Thymus (tissue), 11 donors: Measurements from ENCODE around the gene SIPA1L3. TPM values are rescaled to one million over a fixed set of nuclear protein-coding genes. Genes with fewer than 3 reads are reported as not detected.

Experiments
- DNase-seq, 9 donors: peaks; one replicate each; pipeline ENCODE4 v3.0.0-alpha.2; 2013; ENCODE audit warnings: low spot score in 9 of 9, low read depth in 6 of 9, missing footprints in 1 of 9
- H3K27ac ChIP-seq, 2 donors: one replicate each; pipeline ENCODE4 v1.5.1; 2013; ENCODE audit warnings: control low read depth in 1 of 2, low read depth in 1 of 2, low read length in 1 of 2, mild to moderate bottlenecking in 1 of 2, moderate library complexity in 1 of 2
- H3K27me3 ChIP-seq, 2 donors: one replicate each; pipeline ENCODE4 v1.5.1; 2013; ENCODE audit warnings: low read length in 1 of 2; ENCODE audit not compliant: control insufficient read depth in 2 of 2, insufficient read depth in 1 of 2
- H3K36me3 ChIP-seq, 2 donors: one replicate each; pipeline ENCODE4 v1.5.1; 2013; ENCODE audit warnings: low read length in 1 of 2, mild to moderate bottlenecking in 1 of 2, moderate library complexity in 1 of 2; ENCODE audit not compliant: control insufficient read depth in 2 of 2, insufficient read depth in 2 of 2
- H3K4me1 ChIP-seq, 2 donors: one replicate each; pipeline ENCODE4 v1.5.1; 2013; ENCODE audit warnings: low read length in 2 of 2; ENCODE audit not compliant: control insufficient read depth in 2 of 2, insufficient read depth in 2 of 2
- H3K4me3 ChIP-seq, 2 donors: one replicate each; pipeline ENCODE4 v1.5.1; 2013; ENCODE audit warnings: low read length in 2 of 2, control low read depth in 1 of 2, mild to moderate bottlenecking in 1 of 2
- H3K9me3 ChIP-seq, 2 donors: one replicate each; pipeline ENCODE4 v1.5.1; 2013; ENCODE audit warnings: low read length in 1 of 2, mild to moderate bottlenecking in 1 of 2; ENCODE audit not compliant: control insufficient read depth in 2 of 2, insufficient read depth in 1 of 2
- WGBS: extraction: QIAGEN DNeasy Blood & Tissue Kit; methylation state at CpG from one replicate; pipeline ENCODE4 v1.1.7; 2013; 5-methylcytosine and 5-hydroxymethylcytosine counted together
- polyA plus RNA-seq: library from polyadenylated mRNA; stranded (reverse); fragments of 200-250 nt; gene quantifications from one replicate; pipeline ENCODE4 v1.2.3, GENCODE V29; 2013
- total RNA-seq: library from RNA; stranded (reverse); fragments of 120-200 nt; gene quantifications from one replicate; pipeline ENCODE4 v1.2.4, GENCODE V29; 2013
- donor health status: healthy.

The SIPA1L3 gene
- total and polyA plus RNA-seq, 2 donors: 5.0 to 6.0 TPM

- no peak overlapping the region for H3K4me3 ChIP-seq
- peaks cover 3 to 5% of the 10 kb centered on the region in 2 donors for H3K4me1 ChIP-seq
- WGBS: 35% methylated on average over 7 of the region's 7 CpGs
- H3K9me3 ChIP-seq: no peaks in the 10 kb centered on the region
- H3K36me3 ChIP-seq: no peaks in the 10 kb centered on the region
- peaks cover 17 to 38% of the 10 kb centered on the region in 2 donors for H3K27me3 ChIP-seq
- DNase-seq: peak in 2 of 9 donors; percentile 65 to 68
- no peak overlapping the region for H3K27ac ChIP-seq
Observed at GRCh38 chr19:38233740-38234251, 326.8 kb downstream of the SIPA1L3 start.

- Histone ChIP-seq H3K27ac (no peak overlapping the region), H3K4me1 (no peaks in the 10 kb centered on the region), H3K9me3 (no peaks in the 10 kb centered on the region), H3K4me3 (no peak overlapping the region), H3K27me3 (peaks cover 9 to 32% of the 10 kb centered on the region in 2 donors), H3K36me3 (no peaks in the 10 kb centered on the region)
- DNase-seq: no peak
- WGBS: 83% methylated on average over 4 of the region's 4 CpGs
Observed at GRCh38 chr19:38234615-38235014, 327.6 kb downstream of the SIPA1L3 start.

- Histone ChIP-seq H3K4me3 (no peak overlapping the region), H3K9me3 (no peaks in the 10 kb centered on the region), H3K27me3 (peaks cover 5 to 6% of the 10 kb centered on the region in 2 donors), H3K27ac (no peak overlapping the region), H3K36me3 (no peaks in the 10 kb centered on the region), H3K4me1 (peaks cover 0 to 3% of the 10 kb centered on the region in 2 donors)
- no peak for DNase-seq
- WGBS: 91% methylated on average over 8 of the region's 8 CpGs
Observed at GRCh38 chr19:38239816-38240215, 332.8 kb downstream of the SIPA1L3 start.

GRCh38 chr19:38243279-38243673, 336.3 kb downstream of the SIPA1L3 start:
- WGBS: 82% methylated on average over 15 of the region's 15 CpGs

GRCh38 chr19:38245826-38246498, 339.0 kb downstream of the SIPA1L3 start:
- H3K4me3 ChIP-seq: no peak overlapping the region
- H3K36me3 ChIP-seq: no peaks in the 10 kb centered on the region
- 84% methylated on average over 14 of the region's 14 CpGs for WGBS
- H3K27ac ChIP-seq: no peak overlapping the region
- peaks cover 0 to 3% of the 10 kb centered on the region in 2 donors for H3K4me1 ChIP-seq
- no peaks in the 10 kb centered on the region for H3K9me3 ChIP-seq
- DNase-seq: no peak
- H3K27me3 ChIP-seq: peaks cover 0 to 2% of the 10 kb centered on the region in 2 donors

More at GRCh38 chr19:38243279-38243673, 336.3 kb downstream of the SIPA1L3 start:
- DNase-seq: no peak
- H3K4me3 ChIP-seq: no peak overlapping the region
- H3K27me3 ChIP-seq: peaks cover 0 to 2% of the 10 kb centered on the region in 2 donors
- peaks cover 0 to 3% of the 10 kb centered on the region in 2 donors for H3K4me1 ChIP-seq
- no peak overlapping the region for H3K27ac ChIP-seq
- H3K36me3 ChIP-seq: no peaks in the 10 kb centered on the region
- no peaks in the 10 kb centered on the region for H3K9me3 ChIP-seq

- H3K27ac ChIP-seq: no peak overlapping the region
- no peaks in the 10 kb centered on the region for H3K36me3 ChIP-seq
- no peaks in the 10 kb centered on the region for H3K9me3 ChIP-seq
- peaks cover 0 to 7% of the 10 kb centered on the region in 2 donors for H3K4me1 ChIP-seq
- 90% methylated on average over 5 of the region's 5 CpGs for WGBS
- no peak for DNase-seq
- peaks cover 0 to 7% of the 10 kb centered on the region in 2 donors for H3K27me3 ChIP-seq
- no peak overlapping the region for H3K4me3 ChIP-seq
Observed at GRCh38 chr19:38247126-38247525, 340.1 kb downstream of the SIPA1L3 start.

GRCh38 chr19:38247734-38248268, 340.8 kb downstream of the SIPA1L3 start:
- H3K9me3 ChIP-seq: no peaks in the 10 kb centered on the region
- H3K4me3 ChIP-seq: no peak overlapping the region
- no peak overlapping the region for H3K27ac ChIP-seq
- no peaks in the 10 kb centered on the region for H3K36me3 ChIP-seq
- H3K4me1 ChIP-seq: peaks cover 0 to 7% of the 10 kb centered on the region in 2 donors
- WGBS: 89% methylated on average over 9 of the region's 9 CpGs
- peaks cover 0 to 12% of the 10 kb centered on the region in 2 donors for H3K27me3 ChIP-seq
- DNase-seq: no peak

- WGBS: 96% methylated on average over 7 of the region's 7 CpGs
- H3K36me3 ChIP-seq: no peaks in the 10 kb centered on the region
- H3K4me3 ChIP-seq: no peak overlapping the region
- no peak overlapping the region for H3K27ac ChIP-seq
- no peaks in the 10 kb centered on the region for H3K9me3 ChIP-seq
- peaks cover 0 to 18% of the 10 kb centered on the region in 2 donors for H3K27me3 ChIP-seq
- DNase-seq: no peak
- H3K4me1 ChIP-seq: peaks cover 0 to 7% of the 10 kb centered on the region in 2 donors
Observed at GRCh38 chr19:38248421-38248820, 341.4 kb downstream of the SIPA1L3 start.

GRCh38 chr19:38250428-38250820, 343.4 kb downstream of the SIPA1L3 start:
- Histone ChIP-seq H3K27ac (no peak overlapping the region), H3K9me3 (no peaks in the 10 kb centered on the region), H3K27me3 (peaks cover 6 to 34% of the 10 kb centered on the region in 2 donors), H3K4me1 (peaks cover 0 to 4% of the 10 kb centered on the region in 2 donors), H3K36me3 (no peaks in the 10 kb centered on the region), H3K4me3 (no peak overlapping the region)
- no peak for DNase-seq
